CD4-positive, alpha-beta T cell treated with Interleukin-17A for 1 hour (primary cell): ENCODE results near the gene SEPTIN8.

Experiments
- DNase-seq: peaks from one replicate; pipeline ENCODE4 v3.0.0-alpha.2; 2020

Gene SEPTIN8

DNA sequence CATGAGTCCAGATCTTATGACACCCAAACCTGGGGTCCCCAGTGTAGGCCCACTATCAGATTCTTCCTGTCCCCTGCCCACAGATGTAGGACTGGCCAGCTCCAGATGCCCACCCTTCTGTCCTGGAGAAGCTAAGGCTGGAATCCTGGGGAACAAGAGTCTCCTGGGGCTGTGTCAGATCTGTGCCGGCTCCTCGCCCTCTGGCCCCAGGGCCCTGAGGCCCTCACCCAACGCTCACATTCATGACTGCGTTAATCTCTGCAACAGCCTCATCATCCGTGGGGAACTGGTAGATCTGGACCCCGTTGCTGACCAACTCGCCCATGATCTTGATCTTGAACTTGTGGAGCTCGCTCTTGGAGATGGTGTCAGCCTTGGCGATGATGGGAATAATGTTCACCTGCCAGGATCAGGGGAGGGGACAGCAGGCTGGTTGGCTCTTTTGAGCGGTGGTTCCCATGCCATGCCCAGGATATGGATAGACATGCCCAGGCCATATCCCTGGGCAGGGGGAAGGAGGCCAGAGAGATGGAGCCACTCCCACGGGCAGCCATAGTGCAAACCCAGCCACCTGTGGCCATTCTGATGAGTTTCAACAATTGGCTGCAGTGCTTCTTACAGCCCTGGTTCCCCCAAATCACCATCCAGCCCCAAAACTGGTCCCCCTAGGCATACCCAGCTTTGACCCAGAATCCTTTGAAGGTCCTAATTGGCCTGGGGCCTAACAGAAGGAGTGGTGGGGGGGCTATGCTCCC lies 14.6 kb downstream of the SEPTIN8 start:
- DNase-seq = no peak

DNA sequence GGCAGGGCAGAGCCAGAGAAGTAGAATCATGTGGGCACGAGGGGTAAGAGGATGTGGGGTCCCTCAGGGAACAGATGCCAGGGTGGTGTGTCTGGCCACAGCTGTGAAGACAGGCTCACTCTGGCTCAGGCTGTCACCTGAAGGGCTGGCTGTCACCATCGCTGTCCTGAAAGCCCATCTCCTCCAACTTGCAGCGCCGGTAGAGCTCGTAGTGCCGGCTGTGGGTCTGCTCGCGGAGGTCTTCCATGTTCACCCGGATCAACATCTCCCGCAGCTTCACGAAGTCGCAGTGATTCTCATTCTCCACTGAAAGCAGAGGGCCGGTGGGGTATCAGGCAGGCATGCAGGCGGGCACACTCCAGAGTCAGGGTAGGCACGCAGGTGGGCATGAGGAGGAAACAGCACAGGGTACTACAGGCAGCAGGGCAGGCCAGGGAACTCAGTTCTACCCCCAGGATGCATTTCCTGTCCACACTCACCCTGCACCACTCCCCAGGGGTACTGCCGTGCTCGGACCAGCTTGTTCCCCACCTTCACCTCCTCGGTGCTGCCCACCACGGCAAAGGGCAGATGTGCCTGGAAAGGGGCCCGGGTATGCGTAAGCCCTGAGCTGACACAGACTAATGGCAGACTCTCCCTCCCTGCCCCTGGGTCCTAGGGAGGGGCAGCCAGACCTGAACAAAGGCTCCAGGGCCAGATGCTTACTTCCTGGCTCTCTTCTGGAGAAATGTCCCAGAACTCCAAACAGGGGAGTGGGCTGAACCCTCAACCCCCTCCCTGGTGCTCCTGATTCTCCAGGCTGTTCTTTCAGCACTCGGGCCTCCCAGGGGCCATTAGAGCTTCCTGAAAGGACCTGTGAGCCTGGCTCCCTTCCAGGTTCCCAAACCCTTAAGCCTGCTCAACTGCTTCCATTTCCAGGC lies 15.5 kb downstream of the SEPTIN8 start:
- no peak for DNase-seq

DNA sequence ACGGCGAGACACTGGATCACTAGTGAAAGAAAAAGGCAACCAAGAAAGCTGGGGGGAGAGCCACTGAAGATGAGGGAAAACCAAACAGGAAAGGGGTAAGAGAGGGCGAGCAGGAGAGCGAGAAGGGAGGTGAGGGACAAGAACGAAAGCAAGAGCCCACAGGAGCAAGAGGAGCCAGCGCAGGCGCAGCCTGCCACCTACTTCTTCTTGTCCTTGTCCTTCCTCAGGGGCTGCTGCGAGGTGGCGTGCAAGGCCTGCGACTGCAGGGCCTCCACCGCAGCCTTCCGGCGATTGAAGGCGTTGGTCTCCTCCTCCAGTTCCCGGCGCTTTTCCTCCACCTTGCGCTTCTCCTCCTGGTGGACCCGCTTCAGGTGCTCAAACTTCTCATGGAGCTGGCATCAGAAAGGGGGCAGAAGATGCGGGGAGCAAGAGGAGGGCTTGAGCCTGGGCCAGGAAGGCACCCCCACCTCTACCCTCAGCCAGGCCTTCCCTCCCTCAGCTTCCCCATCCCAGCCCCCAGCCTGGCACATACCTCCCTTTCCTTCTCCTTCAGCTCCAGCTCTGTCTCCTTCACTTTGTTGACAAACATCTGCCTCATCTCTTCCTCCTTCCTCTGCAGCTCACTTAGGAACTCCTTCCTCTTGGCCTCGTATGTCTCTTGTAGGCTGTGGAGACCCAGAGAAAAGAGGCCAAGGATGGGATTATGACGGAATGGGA lies 16.3 kb downstream of the SEPTIN8 start:
- no peak for DNase-seq

DNA sequence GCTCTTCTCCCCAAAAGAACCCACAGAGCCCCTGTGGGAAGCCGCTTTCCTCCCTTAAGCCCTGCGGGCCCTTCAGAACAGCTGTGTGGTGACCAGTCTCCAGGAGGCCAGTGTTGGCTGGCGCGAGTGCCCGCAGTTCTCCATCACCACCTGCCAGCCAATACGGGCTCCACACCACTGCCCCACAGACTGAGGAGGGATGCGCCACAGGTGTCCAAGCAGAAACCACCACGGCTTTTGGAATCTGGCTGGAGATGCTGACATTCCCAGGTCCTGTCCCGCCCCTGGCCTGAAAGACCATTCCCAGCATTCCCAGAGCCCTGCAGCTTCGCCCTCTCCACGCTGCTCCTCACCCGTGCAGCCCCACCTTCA lies 17.0 kb downstream of the SEPTIN8 start:
- no peak for DNase-seq

DNA sequence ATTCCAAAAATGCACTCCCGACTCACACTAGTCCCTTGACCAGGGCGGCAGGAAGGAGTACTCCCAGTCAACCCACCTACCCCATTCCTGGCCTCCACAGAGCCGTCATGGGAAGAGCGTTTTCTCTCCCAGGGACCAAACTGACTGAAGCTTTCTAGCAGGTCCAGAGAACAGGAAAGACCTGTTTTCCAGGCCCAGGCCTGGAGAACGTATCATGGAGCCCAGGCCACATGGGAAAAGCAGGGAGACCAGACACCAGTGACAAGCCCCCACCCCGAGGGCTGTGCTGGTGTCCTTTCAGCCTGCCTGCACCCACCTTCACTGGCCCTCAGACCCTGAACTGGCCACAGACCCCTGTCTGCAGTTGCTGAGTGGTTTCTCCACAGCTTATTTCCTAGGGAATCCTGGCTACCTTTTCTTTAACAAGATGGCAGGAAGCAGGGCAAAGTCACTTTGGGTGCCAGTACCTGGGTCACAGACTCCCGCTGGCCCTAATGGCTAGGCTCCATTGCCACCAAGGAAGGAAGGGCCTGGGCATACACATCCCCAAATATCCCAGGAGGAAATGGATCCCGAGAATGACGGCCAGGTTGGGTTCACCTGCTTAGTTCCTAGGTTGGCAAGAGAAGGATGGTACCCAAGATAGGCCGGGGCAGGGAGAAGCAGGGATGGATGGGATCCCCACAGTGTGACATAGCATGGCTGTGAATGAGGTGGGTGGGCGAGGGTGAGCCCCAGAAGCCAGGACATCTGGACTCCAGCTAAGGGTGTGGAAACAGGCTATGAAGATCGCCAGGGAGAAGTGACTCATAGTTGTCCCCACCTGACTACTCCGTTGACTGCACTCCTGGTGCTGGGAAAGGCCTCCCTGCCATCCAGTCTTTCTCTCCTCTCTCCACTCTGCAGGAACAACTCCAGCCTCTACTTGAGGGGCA lies 17.7 kb downstream of the SEPTIN8 start:
- no peak for DNase-seq

DNA sequence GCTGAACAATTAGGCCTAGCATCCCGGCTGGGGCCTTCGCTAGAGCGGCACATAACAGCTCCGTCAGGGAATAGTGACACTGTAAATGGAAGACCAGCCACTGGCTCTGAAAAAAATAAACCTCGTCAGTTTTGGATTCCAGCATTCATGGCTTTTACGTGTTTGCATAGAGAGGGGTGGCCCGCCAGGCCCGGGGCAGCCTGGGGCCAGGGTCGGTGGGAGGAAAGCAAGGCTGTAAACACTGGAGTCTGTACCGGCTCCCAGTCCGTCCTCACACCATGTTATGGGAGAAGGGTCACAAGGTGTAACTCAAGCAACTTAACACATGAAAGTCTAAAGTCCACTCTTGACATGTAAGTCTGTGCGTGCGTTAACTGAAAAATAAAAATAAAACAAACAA lies 18.6 kb downstream of the SEPTIN8 start:
- DNase-seq = no peak

DNA sequence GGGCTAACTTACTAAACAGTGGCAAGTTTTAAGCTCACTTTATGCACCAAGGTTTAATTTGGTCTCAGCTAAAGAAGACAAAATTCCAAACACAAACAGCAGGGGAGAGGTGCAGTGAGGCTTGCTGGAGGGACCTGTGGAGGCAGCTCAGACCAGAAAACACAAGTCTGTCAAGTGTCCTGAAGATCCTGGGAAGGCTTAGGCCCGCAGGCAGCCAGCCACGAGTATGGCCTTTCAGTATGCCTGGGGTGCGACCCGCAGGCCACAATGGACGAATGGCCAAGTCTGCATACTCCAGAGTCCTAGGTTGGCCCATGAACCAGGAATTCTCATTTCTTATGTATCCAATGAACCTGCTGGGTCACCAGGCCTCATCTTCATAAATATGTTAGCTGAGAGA lies 20.5 kb downstream of the SEPTIN8 start:
- DNase-seq = no peak

DNA sequence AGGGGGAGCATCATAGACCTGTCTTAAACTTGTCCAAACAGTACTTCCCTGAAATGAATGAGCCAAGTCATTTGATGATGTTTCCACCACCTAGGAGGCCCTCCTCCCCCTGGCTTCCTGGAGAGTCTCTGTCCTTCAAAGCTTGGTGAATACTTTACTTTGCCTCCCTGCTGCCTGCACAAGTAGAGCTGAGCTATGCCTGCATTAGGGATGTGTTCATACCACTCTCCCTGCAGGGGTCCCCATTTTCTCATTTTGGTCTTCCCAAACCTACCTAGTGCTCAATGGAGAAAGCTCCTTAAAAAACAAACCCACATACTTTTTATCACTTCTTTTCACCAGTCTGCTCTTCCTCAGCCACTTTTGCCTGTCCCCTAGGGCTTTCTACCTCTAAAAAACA lies 22.1 kb downstream of the SEPTIN8 start:
- DNase-seq = no peak

DNA sequence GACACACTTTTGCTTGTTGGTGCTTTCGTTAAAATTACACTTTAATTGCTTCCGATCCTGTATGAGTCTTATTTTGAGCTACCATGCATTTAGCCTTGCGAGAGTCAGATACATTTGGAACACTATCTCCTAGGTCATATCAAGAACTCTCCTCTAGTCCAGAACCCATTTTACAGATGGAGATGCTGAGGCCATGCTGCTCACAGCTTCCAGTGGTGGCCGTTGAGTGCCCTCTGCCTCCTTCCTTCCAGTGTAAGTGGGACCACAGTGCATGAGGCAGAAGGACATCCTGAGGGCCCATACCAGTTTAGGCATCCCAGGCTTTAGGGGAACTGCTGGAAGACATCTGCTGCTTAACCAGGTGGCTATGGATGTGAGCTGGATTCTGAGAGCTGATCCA lies 22.9 kb downstream of the SEPTIN8 start:
- no peak for DNase-seq

DNA sequence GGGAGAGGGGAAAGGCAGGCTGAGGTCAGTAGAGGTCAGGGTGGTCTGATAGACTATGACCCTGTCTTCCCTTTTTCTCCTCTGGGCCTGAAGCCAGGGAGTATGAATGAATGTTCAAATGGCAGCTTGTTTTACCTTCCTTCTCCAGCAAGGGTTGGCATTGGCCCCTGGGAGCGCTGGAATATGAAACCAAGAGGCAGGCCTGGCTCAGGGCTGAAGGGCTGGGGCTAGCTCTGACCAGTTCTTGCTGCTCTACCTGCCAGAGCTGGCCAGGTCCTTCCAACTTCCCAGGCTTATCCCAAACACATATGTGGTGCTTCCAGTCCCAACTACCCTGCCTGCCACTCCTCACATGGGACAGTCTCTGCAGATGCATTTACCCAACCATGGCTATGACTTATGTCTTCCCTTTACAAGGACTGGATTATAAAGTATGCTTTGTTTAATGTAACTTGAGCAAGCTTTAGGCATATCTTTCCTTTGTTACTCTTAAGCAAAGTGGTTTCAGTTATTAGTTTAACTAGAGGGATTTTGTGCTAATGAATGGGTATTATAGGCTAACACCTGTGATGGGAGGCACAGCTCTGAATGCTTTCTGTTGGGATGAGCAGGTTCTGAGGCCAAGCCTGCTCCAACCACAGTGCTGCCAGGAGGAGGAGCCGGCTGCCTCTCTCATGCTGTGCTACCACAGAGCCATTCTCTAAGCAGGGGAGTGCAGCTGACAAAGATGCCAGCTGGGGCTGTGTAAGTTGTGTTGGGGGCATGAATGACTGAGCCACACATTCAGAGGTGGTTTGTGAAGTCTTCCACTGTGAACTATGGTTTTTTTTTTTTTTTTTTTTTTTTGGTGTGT lies 23.7 kb downstream of the SEPTIN8 start:
- no peak for DNase-seq

DNA sequence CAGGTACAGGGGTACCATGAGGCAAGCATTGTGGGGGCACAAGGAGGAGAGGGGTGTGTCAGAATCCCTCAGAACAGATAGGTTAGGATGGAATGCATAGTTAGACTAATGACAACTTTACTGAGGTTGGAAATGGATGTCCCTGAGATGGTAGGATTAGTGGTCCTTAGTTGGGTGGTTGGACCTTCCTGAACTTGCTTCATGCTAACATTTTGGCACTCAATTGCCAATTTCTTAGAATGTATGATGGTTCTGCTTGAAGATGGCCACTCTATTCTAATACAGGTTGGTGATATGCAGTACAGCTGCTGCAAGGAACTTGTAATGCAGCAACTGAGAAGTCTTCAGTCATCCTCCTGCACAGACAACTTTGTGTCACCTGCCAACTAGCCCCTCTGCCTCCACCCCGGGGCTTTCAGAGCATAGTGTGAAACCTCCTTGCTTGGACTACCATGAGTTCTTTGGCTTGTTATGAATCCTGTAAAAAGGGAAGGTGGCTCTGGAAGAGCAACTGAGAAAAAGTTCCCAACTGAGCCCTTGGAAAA lies 24.4 kb downstream of the SEPTIN8 start:
- no peak for DNase-seq

DNA sequence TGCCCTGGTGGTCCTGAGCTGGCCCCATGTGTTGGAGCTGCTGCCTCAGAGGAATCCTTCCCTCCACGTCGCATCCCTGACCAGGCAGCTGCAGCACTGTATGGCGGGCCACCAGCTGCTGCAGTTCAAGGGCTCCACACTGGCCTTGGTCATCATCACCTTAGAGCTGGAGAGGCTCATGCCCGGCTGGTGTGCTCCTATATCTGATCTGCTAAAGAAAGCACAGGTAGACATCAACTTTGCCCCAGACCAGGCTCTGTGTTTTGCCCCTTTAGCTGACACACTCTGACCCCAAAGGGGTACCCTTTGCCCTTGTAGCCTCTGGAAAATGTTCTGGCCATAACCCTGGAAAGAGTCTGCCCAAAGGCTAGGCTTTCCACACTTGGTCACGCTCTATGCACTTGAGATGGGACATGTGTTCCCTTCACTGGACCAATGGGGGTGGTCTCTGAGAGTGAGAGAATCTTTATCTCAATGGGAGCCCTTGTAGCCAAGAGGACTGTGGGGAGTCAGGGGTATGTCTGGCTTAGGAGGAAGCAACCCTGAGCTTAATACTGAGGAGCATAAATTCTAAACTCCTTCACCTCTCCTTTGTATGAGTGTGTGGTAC lies 25.0 kb downstream of the SEPTIN8 start:
- no peak for DNase-seq

DNA sequence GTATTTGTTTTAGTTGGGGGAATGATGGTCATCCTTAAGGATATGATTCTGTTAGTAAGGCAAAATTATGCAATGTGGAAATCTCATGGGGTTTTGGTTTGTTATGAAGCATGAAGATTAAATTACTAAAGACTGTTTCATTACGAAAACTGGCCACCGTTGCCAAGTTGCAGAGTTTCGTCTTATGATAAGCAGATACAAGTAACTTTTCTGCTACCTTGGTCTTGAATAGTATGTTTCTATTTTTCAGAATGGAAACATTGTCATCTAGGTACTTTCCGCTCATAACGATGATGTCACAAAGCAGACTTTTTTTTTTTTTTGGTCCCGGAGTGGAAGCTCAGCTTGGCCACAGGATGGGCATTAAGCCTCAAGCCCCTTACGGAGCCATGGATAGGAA lies 25.6 kb downstream of the SEPTIN8 start:
- peak; percentile 28 for DNase-seq

DNA sequence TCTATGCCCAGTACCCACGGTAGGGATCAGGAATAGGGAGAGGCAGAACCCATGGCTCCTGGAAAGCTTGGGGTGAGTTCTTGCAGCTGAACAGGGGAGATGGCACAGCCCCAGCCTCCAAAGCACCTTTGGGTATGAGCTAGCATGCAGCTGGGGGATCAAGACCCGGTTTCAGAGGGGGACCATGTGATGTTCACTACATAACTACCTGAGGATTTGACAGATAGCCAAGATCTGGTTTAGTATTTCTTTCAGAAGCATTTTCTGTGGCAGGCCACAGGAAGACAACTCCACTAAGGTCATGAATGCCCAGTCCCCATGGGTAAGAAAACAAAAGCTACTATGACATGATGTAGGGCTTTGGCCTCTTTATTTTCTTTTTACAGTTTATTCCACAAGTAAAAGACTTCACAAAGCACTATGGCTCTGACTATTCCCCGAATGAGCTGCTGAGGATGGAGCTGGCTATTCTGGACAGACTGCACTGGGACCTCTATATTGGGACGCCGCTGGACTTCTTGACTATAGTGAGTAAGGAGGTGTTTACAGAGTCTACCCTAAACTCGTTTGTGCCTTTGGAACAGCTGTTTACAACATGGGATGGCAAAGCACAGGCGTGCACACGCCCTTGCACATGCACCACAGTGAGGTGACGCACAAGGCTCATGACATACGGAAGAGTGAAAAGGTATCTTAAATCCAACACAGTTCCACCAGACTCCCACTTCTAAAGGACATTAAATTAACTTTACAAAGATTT lies 26.4 kb downstream of the SEPTIN8 start:
- no peak for DNase-seq

DNA sequence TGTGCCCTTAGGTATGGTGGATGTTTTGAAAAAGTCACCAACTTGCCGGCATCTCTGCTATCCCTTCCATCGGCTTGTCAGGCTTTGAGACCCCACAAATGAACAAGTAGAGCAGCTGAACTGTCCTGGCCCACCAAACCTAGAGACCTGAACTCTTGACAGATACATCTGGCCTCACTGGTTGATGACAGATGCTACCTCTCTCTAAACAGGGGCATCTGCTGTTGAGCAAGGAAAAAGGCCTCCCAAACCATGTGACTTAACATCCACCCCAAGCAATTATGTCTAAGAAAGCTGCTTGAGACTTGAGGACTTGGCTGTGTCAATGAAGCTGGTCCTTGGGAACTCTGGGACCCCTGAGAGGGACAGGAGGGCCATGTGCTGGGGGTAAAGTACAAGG lies 27.5 kb downstream of the SEPTIN8 start:
- no peak for DNase-seq

DNA sequence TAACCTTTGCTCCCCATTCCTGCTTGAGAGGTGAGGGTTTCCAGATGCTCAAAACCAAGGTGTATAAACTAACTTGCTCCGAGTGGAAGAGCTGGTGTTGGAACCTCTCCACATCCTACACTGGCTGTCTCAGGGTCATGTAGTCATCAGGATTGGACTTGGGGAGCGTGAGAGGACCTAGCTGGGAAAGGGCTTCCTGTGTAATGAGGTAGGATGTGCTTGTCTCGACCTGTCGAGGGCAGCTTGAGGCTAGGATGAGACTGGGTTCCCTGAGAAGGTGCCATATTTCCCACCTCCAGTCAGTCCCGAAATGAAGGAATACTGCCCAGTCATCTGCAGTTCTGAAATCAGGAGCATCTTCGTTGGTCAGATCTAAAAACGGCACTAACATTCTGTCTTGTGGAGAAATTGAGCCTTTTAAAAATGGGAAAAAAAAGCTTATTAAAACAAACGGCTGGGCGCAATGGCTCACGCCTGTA lies 28.5 kb downstream of the SEPTIN8 start:
- DNase-seq = no peak

DNA sequence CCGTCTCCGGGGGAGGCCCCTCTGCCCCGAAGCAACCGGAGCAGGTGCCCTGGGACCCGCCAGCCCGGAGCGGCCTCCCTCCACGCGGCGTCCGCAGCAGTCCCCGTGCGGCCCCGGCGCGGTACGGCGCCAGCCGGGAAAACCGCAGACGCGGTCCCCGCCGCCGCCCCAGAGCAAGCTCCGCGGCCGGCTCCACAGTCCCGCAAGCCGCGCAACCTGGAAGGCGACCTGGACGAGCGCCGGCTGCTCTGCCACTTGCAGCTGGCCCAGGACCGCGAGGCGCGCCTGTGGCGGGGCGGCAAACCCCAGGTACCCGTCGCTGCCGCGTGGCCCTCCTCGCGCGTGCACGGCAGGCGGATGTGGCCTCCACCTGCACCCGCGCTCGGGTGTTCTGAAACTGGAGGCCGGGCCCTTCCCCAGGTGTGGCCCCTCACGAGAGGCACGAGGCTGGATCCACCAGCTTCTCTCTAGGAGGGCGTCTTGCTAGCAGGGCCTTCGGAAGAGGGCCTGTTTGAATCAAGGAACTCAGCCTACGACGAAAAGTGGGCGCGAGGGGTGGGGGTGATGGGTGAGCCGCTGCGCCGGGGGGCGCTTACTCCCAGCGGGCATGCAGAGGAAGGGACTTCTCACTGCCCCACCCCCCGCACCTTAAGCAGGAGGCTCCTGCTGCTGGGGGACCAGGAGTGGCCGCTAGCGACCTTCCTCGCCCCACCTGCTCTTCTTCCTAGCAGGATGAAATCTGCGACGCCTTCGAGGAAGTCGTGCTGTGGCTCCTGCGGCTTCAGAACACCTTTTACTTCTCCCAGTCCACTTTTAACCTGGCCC lies 29.2 kb downstream of the SEPTIN8 start:
- DNase-seq = peak; percentile 60

DNA sequence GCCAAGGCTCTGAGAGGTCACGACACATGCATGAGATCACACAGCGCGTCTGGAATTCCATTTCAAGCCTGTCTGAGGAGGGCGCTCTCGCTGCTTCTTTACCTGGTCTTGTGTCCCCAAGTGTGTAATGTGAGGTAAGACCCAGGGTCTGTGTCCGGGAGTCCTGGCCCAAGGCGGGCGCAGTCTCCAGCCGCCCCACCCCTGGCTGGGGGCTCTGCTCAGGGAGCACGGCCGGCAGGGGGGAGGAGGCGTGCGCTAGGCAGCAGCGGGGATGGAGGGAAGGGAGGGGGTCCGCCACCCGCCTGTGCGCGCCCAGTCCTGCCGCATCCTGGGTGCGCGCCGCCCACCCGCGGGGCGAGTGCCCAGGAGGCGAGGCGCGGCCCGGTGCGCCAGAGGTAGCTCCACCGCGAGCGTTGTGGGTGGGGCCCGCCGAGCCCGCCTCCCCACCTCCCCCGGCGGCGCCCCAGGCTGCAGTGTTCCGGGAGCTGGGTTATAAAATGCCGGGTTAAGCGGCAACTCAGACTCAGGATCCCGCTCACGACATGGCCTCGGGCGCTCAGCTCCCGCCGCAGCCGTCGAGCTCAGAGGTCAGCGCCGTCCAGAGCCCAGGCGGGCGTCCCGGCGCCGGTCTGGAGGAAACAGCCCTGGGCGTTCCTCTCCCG lies 30.0 kb downstream of the SEPTIN8 start, which contains the start of gene CCNI2:
TSS of gene CCNI2 (plus strand) at position 473 of the 662 bp plus-strand sequence. CDS start at position 543, 70 bp downstream.
- DNase-seq = peak; percentile 72
